HepG2 (cell line): ENCODE results near the gene ERMP1.

Experiments
- CEBPB ChIP-seq: IDR thresholded peaks from 2 replicates; pipeline ENCODE4 v1.6.1; 2011; ENCODE audit warnings: low read depth, low read length, improper control_type of control experiment, borderline replicate concordance
- CTCF ChIP-seq: sonication (generic); formaldehyde crosslinking; IDR thresholded peaks from 2 replicates; pipeline ENCODE4 v1.5.0; 2020; ENCODE audit warnings: mild to moderate bottlenecking, missing genetic modification reagents, moderate library complexity
- KMT2B ChIP-seq: IDR thresholded peaks from 2 replicates; pipeline ENCODE4 v1.6.1; 2016; ENCODE audit warnings: missing genetic modification reagents, missing compliant biosample characterization
- MAFF ChIP-seq: IDR thresholded peaks from 2 replicates; pipeline ENCODE4 v1.6.1; 2011; ENCODE audit warnings: low read depth, low read length, improper control_type of control experiment
- SRF ChIP-seq: IDR thresholded peaks from 2 replicates; pipeline ENCODE4 v1.6.1; 2011; ENCODE audit warnings: mild to moderate bottlenecking, low read depth, low read length, moderate library complexity
- TP53 ChIP-seq: sonication (generic); formaldehyde crosslinking; conservative IDR thresholded peaks from 2 replicates; pipeline ENCODE4 v1.4.0; 2020; ENCODE audit warnings: missing genetic modification reagents

DNA sequence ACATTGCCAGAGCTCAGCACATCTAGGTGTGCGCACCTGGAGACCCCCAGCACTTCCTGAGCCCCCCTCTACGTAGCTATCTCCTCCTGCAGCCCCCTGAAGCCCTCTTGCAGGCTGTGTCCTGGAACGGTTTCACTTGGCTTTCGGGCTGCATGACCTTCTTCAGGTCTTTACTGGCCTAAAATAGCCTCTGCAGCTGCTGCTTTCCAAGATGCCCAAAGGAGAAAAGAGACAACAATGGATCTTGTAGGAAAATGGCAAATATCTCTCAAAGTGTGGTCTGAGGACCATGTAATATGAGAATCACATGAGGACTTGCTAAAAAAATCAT, 6.6 kb upstream of the ERMP1 start:
- TF ChIP-seq CEBPB (no peak), CTCF (CRISPR knock-in tag) (no peak), KMT2B (CRISPR knock-in tag) (no peak; the same call in 1 of the 2 replicates), SRF (no peak), MAFF (no peak), TP53 (CRISPR knock-in tag) (no peak)
